ENCODE results near the gene U2AF2. TPM values are rescaled to one million over a fixed set of nuclear protein-coding genes. Genes with fewer than 3 reads are reported as not detected.

U2AF2 gene
- polyA plus RNA-seq, 3 donors, result 5.3 to 166 (median 5.4) TPM

GRCh38 chr19:55618426-55618825 lies 36.4 kb upstream of the U2AF2 start:
- Histone ChIP-seq H4K20me1 (ENCODE audit: insufficient read depth, low read length) (peaks cover under 1% of the 10 kb centered on the region), H3K4me1 (ENCODE audit: control insufficient read depth in 1 of 2, insufficient read depth in 2 of 2, low read length in 2 of 2) (peaks cover 52 to 62% of the 10 kb centered on the region in 2 donors), H3K79me2 (ENCODE audit: insufficient read depth, low read length) (peaks cover 30% of the 10 kb centered on the region), H3K4me3 (replicated peaks in 1 of 3; ENCODE audit: low read depth in 2 of 3, low read length in 3 of 3) (no peak overlapping the region), H3K9ac (ENCODE audit: insufficient read depth, low read length, poor library complexity, severe bottlenecking) (no peak overlapping the region), H3K27me3 (ENCODE audit: control insufficient read depth in 2 of 2, insufficient read depth in 2 of 2, low read length in 2 of 2) (no peaks in the 10 kb centered on the region), H3K9me3 (replicated peaks in 1 of 2; ENCODE audit: control insufficient read depth in 1 of 2, insufficient read depth in 1 of 2, low read length in 2 of 2) (no peaks in the 10 kb centered on the region), H3K27ac (ENCODE audit: low read depth in 1 of 2, low read length in 2 of 2) (peak overlapping the region; percentile 52 to 53), H3K36me3 (replicated peaks in 1 of 2; ENCODE audit: control insufficient read depth in 1 of 2, insufficient read depth in 2 of 2, low read length in 2 of 2) (peaks cover 16 to 25% of the 10 kb centered on the region in 2 donors), H3K4me2 (replicated peaks; ENCODE audit: extremely low read depth, low read length, poor library complexity, severe bottlenecking) (no peak overlapping the region), H2AFZ (ENCODE audit: insufficient read depth, low read depth, low read length, poor library complexity, severe bottlenecking) (no peak overlapping the region)
- Mint-ChIP-seq H3K4me3 (peak overlapping the region in 1 of 2 donors; percentile 53), H3K27me3 (ENCODE audit: low read depth in 3 of 3) (peaks cover 0 to 4% (median 1%) of the 10 kb centered on the region in 3 donors), H3K9me3 (peaks cover 0 to 2% (median 2%) of the 10 kb centered on the region in 7 donors), H3K36me3 (peaks cover 22 to 45% of the 10 kb centered on the region in 2 donors), H3K27ac (peak overlapping the region; percentile 86 to 97 (median 92)), H3K4me1 (peaks cover 49% of the 10 kb centered on the region)
- TF ChIP-seq CTCF (IDR thresholded peaks at IDR 0.05), result no peak
- no peak for DNase-seq
- intact Hi-C loops (cut with micrococcal nuclease), result no loop called here
- whole genome bisulfite sequencing (ENCODE audit: insufficient coverage), result 90% methylated on average over 2 of the region's 7 CpGs

GRCh38 chr19:55619286-55619685 lies 35.5 kb upstream of the U2AF2 start:
- Histone ChIP-seq H3K4me2 (replicated peaks; ENCODE audit: extremely low read depth, low read length, poor library complexity, severe bottlenecking) (peak overlapping the region; percentile 71), H3K79me2 (ENCODE audit: insufficient read depth, low read length) (peaks cover 34% of the 10 kb centered on the region), H3K36me3 (replicated peaks in 1 of 2; ENCODE audit: control insufficient read depth in 1 of 2, insufficient read depth in 2 of 2, low read length in 2 of 2) (peaks cover 14 to 25% of the 10 kb centered on the region in 2 donors), H2AFZ (ENCODE audit: insufficient read depth, low read depth, low read length, poor library complexity, severe bottlenecking) (no peak overlapping the region), H3K27ac (ENCODE audit: low read depth in 1 of 2, low read length in 2 of 2) (peak overlapping the region; percentile 53 to 83), H3K9ac (ENCODE audit: insufficient read depth, low read length, poor library complexity, severe bottlenecking) (no peak overlapping the region), H4K20me1 (ENCODE audit: insufficient read depth, low read length) (no peaks in the 10 kb centered on the region), H3K9me3 (replicated peaks in 1 of 2; ENCODE audit: control insufficient read depth in 1 of 2, insufficient read depth in 1 of 2, low read length in 2 of 2) (no peaks in the 10 kb centered on the region), H3K27me3 (ENCODE audit: control insufficient read depth in 2 of 2, insufficient read depth in 2 of 2, low read length in 2 of 2) (no peaks in the 10 kb centered on the region), H3K4me3 (replicated peaks in 1 of 3; ENCODE audit: low read depth in 2 of 3, low read length in 3 of 3) (peak overlapping the region in 1 of 3 experiments; percentile 58), H3K4me1 (ENCODE audit: control insufficient read depth in 1 of 2, insufficient read depth in 2 of 2, low read length in 2 of 2) (peaks cover 58 to 68% of the 10 kb centered on the region in 2 donors)
- intact Hi-C loops (cut with micrococcal nuclease), result no loop called here
- DNase-seq, result peak; percentile 43 to 59 (median 52)
- 55% methylated on average over 2 of the region's 3 CpGs for WGBS (ENCODE audit: insufficient coverage)
- peak; percentile 10 for TF ChIP-seq CTCF (IDR thresholded peaks at IDR 0.05)
- Mint-ChIP-seq H3K4me1 (peaks cover 55% of the 10 kb centered on the region), H3K4me3 (peak overlapping the region; percentile 27 to 76), H3K27ac (peak overlapping the region; percentile 89 to 97 (median 93)), H3K9me3 (peaks cover 0 to 4% (median 0%) of the 10 kb centered on the region in 7 donors), H3K27me3 (ENCODE audit: low read depth in 3 of 3) (peaks cover 0 to 4% (median 1%) of the 10 kb centered on the region in 3 donors), H3K36me3 (peaks cover 21 to 42% of the 10 kb centered on the region in 2 donors)

Measured in CD14-positive monocyte (primary cell).